Breast epithelium (tissue), 4 donors: ENCODE data around the gene FOXF1. TPM values are rescaled to one million over a fixed set of nuclear protein-coding genes. Genes with fewer than 3 reads are reported as not detected.
A peak's percentile ranks its signal among the peaks of the same experiment; 100 is the strongest.

Experiments
- DNase-seq, 2 donors: peaks; one replicate each; pipeline ENCODE4 v3.0.0-alpha.2; 2019; ENCODE audit warnings: low spot score in 2 of 2
- H3K27ac ChIP-seq, 2 donors: fragments of 200-600 bp; sonication (generic) in 1 of 2; one replicate each; pipeline ENCODE4 v1.5.1; 2016 to 2019; ENCODE audit warnings: mild to moderate bottlenecking in 1 of 2
- H3K27me3 ChIP-seq, 2 donors: fragments of 200-600 bp; sonication (generic) in 1 of 2; one replicate each; pipeline versions ENCODE4 v1.5.1 to v1.6.0; 2017 to 2019; ENCODE audit warnings: control low read depth in 1 of 2, mild to moderate bottlenecking in 1 of 2
- H3K36me3 ChIP-seq: fragments of 200-600 bp; one replicate; pipeline ENCODE4 v1.5.1; 2019
- H3K4me1 ChIP-seq, 2 donors: fragments of 200-600 bp; sonication (generic); one replicate each; pipeline ENCODE4 v1.5.1; 2016 to 2019; ENCODE audit warnings: control low read depth in 1 of 2
- H3K4me3 ChIP-seq, 3 donors: fragments of 200-600 bp; sonication (generic); 1 replicate in 2 of 3; 2 replicates in 1 of 3; pipeline ENCODE4 v1.5.1; 2016 to 2019; ENCODE audit warnings: mild to moderate bottlenecking in 3 of 3, moderate library complexity in 2 of 3
- H3K9me3 ChIP-seq, 2 donors: fragments of 200-600 bp; sonication (generic) in 1 of 2; one replicate each; pipeline ENCODE4 v1.5.1; 2016 to 2019; ENCODE audit warnings: control low read depth in 1 of 2
- CTCF ChIP-seq, 3 donors: fragments of 450-650 bp; IDR thresholded peaks; one replicate each; pipeline ENCODE4 v1.5.1; 2016 to 2017; ENCODE audit warnings: antibody characterized with exemption in 3 of 3, mild to moderate bottlenecking in 3 of 3, moderate library complexity in 3 of 3
- POLR2A ChIP-seq: fragments of 450-650 bp; IDR thresholded peaks from one replicate; pipeline ENCODE4 v1.6.1; 2016; ENCODE audit warnings: antibody characterized with exemption, mild to moderate bottlenecking, moderate library complexity
- POLR2AphosphoS5 ChIP-seq, 3 donors: sonication (generic); formaldehyde crosslinking; IDR thresholded peaks; one replicate each; pipeline ENCODE4 v1.6.1; 2017; ENCODE audit warnings: antibody characterized with exemption in 3 of 3
- intact Hi-C: fragments of 100-400 bp; cut with DNase I; formaldehyde crosslinking; loops from one replicate; pipeline ENCODE4 v1.15.1; 2023; ENCODE audit warnings: low total_unique reads
- total RNA-seq, 3 donors: library from RNA; depleted of rRNA; stranded (reverse); fragments of >200 nt; gene quantifications; one replicate each; pipeline ENCODE4 v1.1.0, GENCODE V29; 2016

The FOXF1 gene
- total RNA-seq, 3 donors from 2014 or later = 0.15 to 0.66 TPM; not detected in 1

GRCh38 chr16:86501989-86502855 lies 8.1 kb upstream of the FOXF1 start:
- DNase-seq = no peak
- peaks cover 0 to 5% of the 10 kb centered on the region in 2 donors for H3K4me1 ChIP-seq
- H3K36me3 ChIP-seq = no peaks in the 10 kb centered on the region
- H3K27me3 ChIP-seq = peaks cover 13 to 99% of the 10 kb centered on the region in 2 donors
- intact Hi-C loops = no loop called here
- H3K9me3 ChIP-seq = no peaks in the 10 kb centered on the region
- no peak overlapping the region for H3K27ac ChIP-seq
- H3K4me3 ChIP-seq = no peak overlapping the region
- TF ChIP-seq POLR2AphosphoS5 (IDR thresholded peaks at IDR 0.05) (no peak), POLR2A (no peak), CTCF (IDR thresholded peaks at IDR 0.05) (no peak)

GRCh38 chr16:86502856-86503748 lies 7.2 kb upstream of the FOXF1 start:
- no peaks in the 10 kb centered on the region for H3K36me3 ChIP-seq
- no peak overlapping the region for H3K4me3 ChIP-seq
- TF ChIP-seq POLR2AphosphoS5 (IDR thresholded peaks at IDR 0.05) (no peak), POLR2A (no peak), CTCF (IDR thresholded peaks at IDR 0.05) (no peak)
- peaks cover 13 to 99% of the 10 kb centered on the region in 2 donors for H3K27me3 ChIP-seq
- intact Hi-C loops = no loop called here
- peaks cover 4 to 6% of the 10 kb centered on the region in 2 donors for H3K4me1 ChIP-seq
- no peak for DNase-seq
- H3K9me3 ChIP-seq = no peaks in the 10 kb centered on the region
- no peak overlapping the region for H3K27ac ChIP-seq

GRCh38 chr16:86503830-86504229 lies 6.5 kb upstream of the FOXF1 start:
- peaks cover 12 to 13% of the 10 kb centered on the region in 2 donors for H3K4me1 ChIP-seq
- no peaks in the 10 kb centered on the region for H3K9me3 ChIP-seq
- no peaks in the 10 kb centered on the region for H3K36me3 ChIP-seq
- DNase-seq = no peak
- TF ChIP-seq POLR2A (no peak), POLR2AphosphoS5 (IDR thresholded peaks at IDR 0.05) (no peak), CTCF (IDR thresholded peaks at IDR 0.05) (no peak)
- H3K4me3 ChIP-seq = no peak overlapping the region
- intact Hi-C loops = no loop called here
- no peak overlapping the region for H3K27ac ChIP-seq
- H3K27me3 ChIP-seq = peaks cover 20 to 99% of the 10 kb centered on the region in 2 donors

GRCh38 chr16:86504315-86505184 lies 5.8 kb upstream of the FOXF1 start:
- H3K4me1 ChIP-seq = peaks cover 13 to 14% of the 10 kb centered on the region in 2 donors
- TF ChIP-seq CTCF (IDR thresholded peaks at IDR 0.05) (no peak), POLR2A (no peak), POLR2AphosphoS5 (IDR thresholded peaks at IDR 0.05) (no peak)
- no peaks in the 10 kb centered on the region for H3K36me3 ChIP-seq
- no peaks in the 10 kb centered on the region for H3K9me3 ChIP-seq
- peaks cover 20 to 99% of the 10 kb centered on the region in 2 donors for H3K27me3 ChIP-seq
- DNase-seq = no peak
- H3K27ac ChIP-seq = no peak overlapping the region
- intact Hi-C loops = no loop called here
- H3K4me3 ChIP-seq = peak overlapping the region in 1 of 3 donors; percentile 58
